K562 (cell line): ENCODE measurements around the gene OLIG1. TPM values are rescaled to one million over a fixed set of nuclear protein-coding genes. Genes with fewer than 3 reads are reported as not detected.

Source experiments
- ATAC-seq: fragments of 200-7000 bp; cut with Tn5 transposase; 3 replicates; pipeline ENCODE4 v1.9.1; 2020; ENCODE audit warnings: moderate library complexity
- BruUV-seq: library from RNA; stranded (reverse); fragments of 400-500 nt; replicated peaks from 2 replicates; lab custom pipeline; 2021; lab: Mats Ljungman, UMichigan
- CTCF ChIA-PET: fragments of 300-600 bp; formaldehyde crosslinking; extraction: SDS; loops from one replicate; lab custom pipeline; 2021; ENCODE audit warnings: low intra/inter-chr PET ratio; lab: Yijun Ruan, JAX
- POLR2A ChIA-PET: fragments of 300-600, 350-650 bp; sonication (Branson Sonifier 250); formaldehyde crosslinking; extraction: SDS; loops from one replicate; lab custom pipeline; 2021; ENCODE audit warnings: antibody characterized with exemption, inconsistent platforms; lab: Yijun Ruan, JAX
- DNase-seq, 4 experiments: peaks; one replicate each; pipeline versions ENCODE4 v3.0.0 to v3.0.0-alpha.2; 2011 to 2018; ENCODE audit warnings: low spot score in 3 of 4, mixed read lengths in 3 of 4; ENCODE audit errors: extremely low read depth in 1 of 4
- FAIRE-seq: peaks from 2 replicates; lab custom pipeline; 2011; peaks lifted over from hg19 to GRCh38; lab: Jason Lieb, UNC
- H2AFZ ChIP-seq: 2 replicates; pipeline ENCODE4 v1.6.0; 2011; ENCODE audit warnings: low read depth, low read length, control low read depth, inconsistent platforms
- H3K27ac ChIP-seq: fragments of 200-600 bp; 3 replicates; pipeline ENCODE4 v1.8.0; 2011; ENCODE audit warnings: low read depth, mild to moderate bottlenecking, control low read depth, inconsistent platforms, low read length, moderate library complexity, mixed read lengths; ENCODE audit errors: extremely low read depth
- H3K27me3 ChIP-seq, 2 experiments: fragments of 300-600 bp in 1 of 2; 2 replicates in 1 of 2; 3 replicates in 1 of 2; pipeline versions ENCODE4 v1.6.0 to v1.8.0; 2011; ENCODE audit warnings: inconsistent platforms in 2 of 2, low read length in 2 of 2, mild to moderate bottlenecking in 1 of 2, mixed read lengths in 1 of 2, moderate library complexity in 1 of 2; ENCODE audit not compliant: control insufficient read depth in 2 of 2, insufficient read depth in 2 of 2
- H3K36me3 ChIP-seq: fragments of 300-600 bp; 3 replicates; pipeline ENCODE4 v1.8.0; 2011; ENCODE audit warnings: mild to moderate bottlenecking, low read length, inconsistent platforms; ENCODE audit not compliant: control insufficient read depth, insufficient read depth
- H3K4me1 ChIP-seq, 2 experiments: fragments of 200-600 bp in 1 of 2; replicated peaks in 1 of 2; 2 replicates in 1 of 2; 3 replicates in 1 of 2; pipeline versions ENCODE4 v1.5.1 to v1.8.0; 2011; ENCODE audit warnings: inconsistent platforms in 2 of 2, low read length in 2 of 2, mild to moderate bottlenecking in 1 of 2, mixed read lengths in 1 of 2, moderate library complexity in 1 of 2; ENCODE audit not compliant: control insufficient read depth in 2 of 2, insufficient read depth in 2 of 2
- H3K4me2 ChIP-seq: 2 replicates; pipeline ENCODE4 v1.6.1; 2011; ENCODE audit warnings: low read length, control low read depth, inconsistent platforms, mixed read lengths; ENCODE audit not compliant: insufficient read depth
- H3K4me3 ChIP-seq: fragments of 200-600 bp; sonication (generic), shearing (Covaris generic); 2 replicates; pipeline ENCODE4 v1.5.1; 2016; ENCODE audit warnings: control low read depth, inconsistent platforms
- H3K79me2 ChIP-seq: fragments of 200-600 bp; 3 replicates; pipeline ENCODE4 v1.8.0; 2011; ENCODE audit warnings: low read length, inconsistent platforms; ENCODE audit not compliant: control insufficient read depth, insufficient read depth
- H3K9ac ChIP-seq, 2 experiments: 2 replicates each; pipeline versions ENCODE4 v1.6.0 to v1.6.1; 2011; ENCODE audit warnings: low read depth in 2 of 2, low read length in 2 of 2, control low read depth in 1 of 2, inconsistent platforms in 1 of 2, mild to moderate bottlenecking in 1 of 2, mixed read lengths in 1 of 2; ENCODE audit not compliant: insufficient read depth in 1 of 2
- H3K9me1 ChIP-seq: one replicate; pipeline ENCODE4 v1.6.0; 2011; ENCODE audit warnings: inconsistent platforms, mild to moderate bottlenecking, low read length, moderate library complexity; ENCODE audit not compliant: control insufficient read depth, insufficient read depth
- H3K9me3 ChIP-seq: replicated peaks from 2 replicates; pipeline ENCODE4 v1.5.1; 2011; ENCODE audit warnings: low read depth, low read length, inconsistent platforms; ENCODE audit not compliant: control insufficient read depth, insufficient read depth
- H4K20me1 ChIP-seq: replicated peaks from 2 replicates; pipeline ENCODE4 v1.6.1; 2011; ENCODE audit warnings: low read length, inconsistent platforms, mixed read lengths; ENCODE audit not compliant: control insufficient read depth, insufficient read depth
- HDAC3 ChIP-seq: fragments of 450-650 bp; IDR thresholded peaks from 2 replicates; pipeline ENCODE4 v1.6.1; 2018; ENCODE audit warnings: borderline replicate concordance, mild to moderate bottlenecking, moderate library complexity; ENCODE audit not compliant: partially characterized antibody
- TEAD1 ChIP-seq, 2 experiments: fragments of 450-650 bp in 1 of 2; sonication (generic) in 1 of 2; formaldehyde crosslinking; IDR thresholded peaks; 2 replicates each; pipeline versions ENCODE4 v1.4.0 to v1.8.0; 2020 to 2022; ENCODE audit warnings: mild to moderate bottlenecking in 2 of 2, missing genetic modification reagents in 1 of 2
- WGBS: fragments of 100-300 bp; shearing (Covaris generic); methylation state at CpG from one replicate; pipeline ENCODE4 v1.1.6; 2016; ENCODE audit warnings: low coverage, mixed read lengths; ENCODE audit not compliant: insufficient coverage; ENCODE audit errors: missing lambda C conversion rate; 5-methylcytosine and 5-hydroxymethylcytosine counted together
- in situ Hi-C: fragments of 300-500 bp; cut with MboI; formaldehyde crosslinking; loops from 4 replicates; pipeline ENCODE4 v1.15.0; 2018; ENCODE audit warnings: inconsistent platforms, mixed read lengths
- intact Hi-C: fragments of 100-400 bp; cut with micrococcal nuclease; formaldehyde crosslinking; loops from 2 replicates; pipeline ENCODE4 v1.14.2; 2022
- polyA plus RNA-seq, 8 experiments: library from polyadenylated mRNA; depleted of rRNA in 4 of 8; stranded (reverse) in 5 of 8; unstranded in 3 of 8; fragments of >200 nt; fragmentation: Nextera tagmentation in 2 of 8; fragmentation: Illumina TruSeq in 1 of 8; extraction: Ambion mirVana in 2 of 8; extraction: Trizol in 1 of 8; gene quantifications; 2 replicates each; pipeline versions ENCODE4 v1.2.1 to v1.2.3, GENCODE V29; 2011 to 2014; ENCODE audit warnings: inconsistent platforms in 1 of 8, missing spikeins in 1 of 8
- total RNA-seq, 7 experiments: library from RNA; depleted of rRNA in 6 of 7; stranded (reverse); fragments of >200 nt in 6 of 7; fragmentation: Illumina TruSeq in 2 of 7; extraction: Trizol in 2 of 7; gene quantifications; 2 replicates each; pipeline versions ENCODE4 v1.2.1 to v1.2.3, GENCODE V29; 2011 to 2021; ENCODE audit warnings: low replicate concordance in 1 of 7

OLIG1 gene
- total and polyA plus RNA-seq, 9 of the 15 experiments (the other 6 are each of a cell fraction or from before 2014, with no cell fraction given), result not detected

DNA sequence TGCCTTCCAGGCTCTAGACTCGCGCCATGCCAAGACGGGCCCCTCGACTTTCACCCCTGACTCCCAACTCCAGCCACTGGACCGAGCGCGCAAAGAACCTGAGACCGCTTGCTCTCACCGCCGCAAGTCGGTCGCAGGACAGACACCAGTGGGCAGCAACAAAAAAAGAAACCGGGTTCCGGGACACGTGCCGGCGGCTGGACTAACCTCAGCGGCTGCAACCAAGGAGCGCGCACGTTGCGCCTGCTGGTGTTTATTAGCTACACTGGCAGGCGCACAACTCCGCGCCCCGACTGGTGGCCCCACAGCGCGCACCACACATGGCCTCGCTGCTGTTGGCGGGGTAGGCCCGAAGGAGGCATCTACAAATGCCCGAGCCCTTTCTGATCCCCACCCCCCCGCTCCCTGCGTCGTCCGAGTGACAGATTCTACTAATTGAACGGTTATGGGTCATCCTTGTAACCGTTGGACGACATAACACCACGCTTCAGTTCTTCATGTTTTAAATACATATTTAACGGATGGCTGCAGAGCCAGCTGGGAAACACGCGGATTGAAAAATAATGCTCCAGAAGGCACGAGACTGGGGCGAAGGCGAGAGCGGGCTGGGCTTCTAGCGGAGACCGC, 46.3 kb upstream of the OLIG1 start:
- H3K4me2 ChIP-seq, result no peak overlapping the region
- no peak overlapping the region for H3K27ac ChIP-seq
- ATAC-seq (no peak), DNase-seq (no peak), FAIRE-seq (no peak)
- intact Hi-C loops, result no loop called here
- peaks cover 72 to 87% of the 10 kb centered on the region in 2 experiments for H3K27me3 ChIP-seq
- H3K9me1 ChIP-seq, result no peaks in the 10 kb centered on the region
- peaks cover 0 to 22% of the 10 kb centered on the region in 2 experiments; a peak in 1 of 5 replicates for H3K4me1 ChIP-seq
- BruUV-seq, result no TSS peak
- H3K9ac ChIP-seq, result no peak overlapping the region
- H3K4me3 ChIP-seq, result no peak overlapping the region
- POLR2A ChIA-PET, result interaction anchor here (0.8 to 1.4 kb wide), 2 partner anchors 12 to 173 kb away, joined by 3 to 4 read pairs; no protein-coding TSS in a partner anchor
- in situ Hi-C loops, result no loop called here
- H4K20me1 ChIP-seq, result no peaks in the 10 kb centered on the region; the same call in 1 of the 2 replicates
- 14% methylated on average over 44 of the region's 49 CpGs for WGBS
- TF ChIP-seq TEAD1 (CRISPR knock-in tag; IDR thresholded peaks at IDR 0.05) (no peak), HDAC3 (no peak)
- H3K36me3 ChIP-seq, result no peaks in the 10 kb centered on the region
- H2AFZ ChIP-seq, result no peak overlapping the region
- no peaks in the 10 kb centered on the region for H3K9me3 ChIP-seq
- no peaks in the 10 kb centered on the region for H3K79me2 ChIP-seq
- CTCF ChIA-PET, result no interaction called here
